Suppressor macrophage treated with lipopolysaccharide for 1 hour (primary cell): ENCODE data around the gene COQ5.

Source experiments
- DNase-seq, 3 donors: peaks; one replicate each; pipeline ENCODE4 v3.0.0-alpha.2; 2020 to 2022

The COQ5 gene

GRCh38 chr12:120528861-120529525 is at the start of gene COQ5:
Gene COQ5 (minus strand): TSS chr12:120529158. CDS start chr12:120529141, 17 bp downstream.
- peak; percentile 89 to 94 (median 94) for DNase-seq

- no peak for DNase-seq
Measured at GRCh38 chr12:120574106-120574505, 45.1 kb upstream of the COQ5 start.

- DNase-seq: no peak
Measured at GRCh38 chr12:120573560-120573959, 44.6 kb upstream of the COQ5 start.

- DNase-seq: no peak
Measured at GRCh38 chr12:120571299-120571698, 42.3 kb upstream of the COQ5 start.

- DNase-seq: no peak
Measured at GRCh38 chr12:120563495-120563894, 34.5 kb upstream of the COQ5 start.

- DNase-seq: no peak
Measured at GRCh38 chr12:120562906-120563305, 33.9 kb upstream of the COQ5 start.

- DNase-seq: no peak
Measured at GRCh38 chr12:120557589-120557988, 28.6 kb upstream of the COQ5 start.

- DNase-seq: no peak
Measured at GRCh38 chr12:120554678-120555077, 25.7 kb upstream of the COQ5 start.

- DNase-seq: no peak
Measured at GRCh38 chr12:120546050-120546386, 17.1 kb upstream of the COQ5 start.

- DNase-seq: no peak
Measured at GRCh38 chr12:120544691-120545090, 15.7 kb upstream of the COQ5 start.

GRCh38 chr12:120542166-120542565 is 13.2 kb upstream of the COQ5 start:
- no peak for DNase-seq

GRCh38 chr12:120540445-120540844 is 11.5 kb upstream of the COQ5 start:
- peak in 2 of 3 donors; percentile 20 to 39 for DNase-seq

- no peak for DNase-seq
Measured at GRCh38 chr12:120539303-120539702, 10.3 kb upstream of the COQ5 start.

- DNase-seq: peak in 1 of 3 donors; percentile 33
Measured at GRCh38 chr12:120538281-120539156, 9.6 kb upstream of the COQ5 start.

GRCh38 chr12:120537856-120538220 is 8.9 kb upstream of the COQ5 start:
- DNase-seq: no peak

- peak in 1 of 3 donors; percentile 19 for DNase-seq
Measured at GRCh38 chr12:120536064-120536791, 7.3 kb upstream of the COQ5 start.

- DNase-seq: peak; percentile 71 to 74 (median 73)
Measured at GRCh38 chr12:120534703-120535655, 6.0 kb upstream of the COQ5 start.

GRCh38 chr12:120534203-120534702 is 5.3 kb upstream of the COQ5 start, which contains the start of gene RNF10:
Gene RNF10 (plus strand): TSS chr12:120534356. CDS start chr12:120534812, 456 bp downstream.
- peak; percentile 90 to 95 (median 93) for DNase-seq

- no peak for DNase-seq
Measured at GRCh38 chr12:120532701-120533238, 3.8 kb upstream of the COQ5 start.

GRCh38 chr12:120530418-120530761 is 1.4 kb upstream of the COQ5 start:
- peak in 1 of 3 donors; percentile 17 for DNase-seq

- peak; percentile 81 to 95 (median 87) for DNase-seq
Measured at GRCh38 chr12:120529641-120530417, 871 bp upstream of the COQ5 start.
